NCI-H510A (cell line): ENCODE measurements around the gene DCTN2.
A peak's percentile ranks its signal among the peaks of the same experiment; 100 is the strongest.
"Not testable (repeated sequence)": the region's sequence is repeated elsewhere in the genome, so short reads cannot be mapped to it uniquely, and the experiment has no call there.

Experiments
- DNase-seq: peaks from one replicate; lab custom pipeline; 2025; lab: John Stamatoyannopoulos, UW

The DCTN2 gene

GRCh38 chr12:57546438-57547287, at the start of gene DCTN2:
DCTN2 (minus strand) TSS chr12:57547192; CDS start chr12:57547063, 129 bp downstream.
- peak; percentile 97 for DNase-seq

GRCh38 chr12:57593187-57593586, 46.2 kb upstream of the DCTN2 start:
- DNase-seq, result no peak

GRCh38 chr12:57592551-57593165, 45.7 kb upstream of the DCTN2 start:
- no peak for DNase-seq

GRCh38 chr12:57591782-57592325, 44.9 kb upstream of the DCTN2 start:
- DNase-seq, result no peak

- peak; percentile 85 for DNase-seq
These were observed 44.1 kb upstream of the DCTN2 start, which contains the start of gene PIP4K2C for GRCh38 chr12:57590864-57591781. PIP4K2C (plus strand) TSS chr12:57591192; CDS start chr12:57591290, 98 bp downstream.

- no peak for DNase-seq
These were observed 43.5 kb upstream of the DCTN2 start for GRCh38 chr12:57590479-57590863.

- DNase-seq, result not testable (repeated sequence)
These were observed 42.1 kb upstream of the DCTN2 start for GRCh38 chr12:57588951-57589610.

- no peak for DNase-seq
These were observed 39.9 kb upstream of the DCTN2 start for GRCh38 chr12:57586832-57587429.

GRCh38 chr12:57586128-57586527, 39.1 kb upstream of the DCTN2 start:
- no peak for DNase-seq

GRCh38 chr12:57585156-57585555, 38.2 kb upstream of the DCTN2 start:
- DNase-seq, result no peak

GRCh38 chr12:57584690-57585089, 37.7 kb upstream of the DCTN2 start:
- no peak for DNase-seq

- DNase-seq, result no peak
These were observed 37.1 kb upstream of the DCTN2 start for GRCh38 chr12:57584050-57584449.

GRCh38 chr12:57583008-57583831, 36.2 kb upstream of the DCTN2 start:
- peak; percentile 72 for DNase-seq

GRCh38 chr12:57582440-57582839, 35.4 kb upstream of the DCTN2 start:
- no peak for DNase-seq

GRCh38 chr12:57581802-57582201, 34.8 kb upstream of the DCTN2 start:
- DNase-seq, result no peak

GRCh38 chr12:57580466-57580795, 33.4 kb upstream of the DCTN2 start:
- no peak for DNase-seq

GRCh38 chr12:57579677-57580465, 32.9 kb upstream of the DCTN2 start:
- no peak for DNase-seq

GRCh38 chr12:57579011-57579410, 32.0 kb upstream of the DCTN2 start:
- DNase-seq, result no peak

GRCh38 chr12:57577981-57578758, 31.2 kb upstream of the DCTN2 start:
- no peak for DNase-seq
